ENCODE results near the gene TAMALIN.

TAMALIN gene

GRCh38 chr12:51984657-51985056, 22.1 kb upstream of the TAMALIN start:
- ATAC-seq = no peak

GRCh38 chr12:51985154-51985835, 21.5 kb upstream of the TAMALIN start:
- no peak for ATAC-seq
- DNase-seq = no peak

More at GRCh38 chr12:51984657-51985056, 22.1 kb upstream of the TAMALIN start:
- DNase-seq = no peak

- no peak for DNase-seq
- no peak for ATAC-seq
Measured at GRCh38 chr12:51986834-51987233, 19.9 kb upstream of the TAMALIN start.

- no peak for DNase-seq
- ATAC-seq = no peak
Measured at GRCh38 chr12:51992246-51992645, 14.5 kb upstream of the TAMALIN start.

GRCh38 chr12:51994539-51994820, 12.3 kb upstream of the TAMALIN start:
- no peak for ATAC-seq

GRCh38 chr12:51994959-51995358, 11.8 kb upstream of the TAMALIN start:
- ATAC-seq (no peak), DNase-seq (no peak)

More at GRCh38 chr12:51994539-51994820, 12.3 kb upstream of the TAMALIN start:
- DNase-seq = no peak

DNA sequence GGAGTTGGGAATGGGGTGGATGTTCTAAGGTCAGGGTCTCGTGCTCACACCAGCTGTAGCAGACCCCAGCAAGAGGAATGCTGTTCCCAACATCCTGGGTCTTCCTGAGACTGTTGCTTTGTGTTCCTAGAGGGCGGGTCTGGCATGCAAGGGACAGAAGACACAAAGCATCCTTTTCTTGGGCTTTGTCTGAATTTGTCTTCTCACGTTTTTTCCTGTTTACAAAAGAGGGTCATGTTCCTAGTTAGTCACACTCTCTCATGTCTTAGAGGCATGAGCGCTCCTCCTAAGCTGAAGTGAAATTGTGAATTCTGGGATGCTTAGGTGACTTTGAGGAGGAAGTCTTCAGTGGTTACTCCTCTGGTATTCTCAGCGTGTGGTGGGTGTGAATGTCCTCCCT, 9.6 kb upstream of the TAMALIN start:
- ATAC-seq (no peak), DNase-seq (no peak)

- no peak for ATAC-seq
- DNase-seq = no peak
Measured at GRCh38 chr12:52003016-52003550, 3.7 kb upstream of the TAMALIN start.

DNA sequence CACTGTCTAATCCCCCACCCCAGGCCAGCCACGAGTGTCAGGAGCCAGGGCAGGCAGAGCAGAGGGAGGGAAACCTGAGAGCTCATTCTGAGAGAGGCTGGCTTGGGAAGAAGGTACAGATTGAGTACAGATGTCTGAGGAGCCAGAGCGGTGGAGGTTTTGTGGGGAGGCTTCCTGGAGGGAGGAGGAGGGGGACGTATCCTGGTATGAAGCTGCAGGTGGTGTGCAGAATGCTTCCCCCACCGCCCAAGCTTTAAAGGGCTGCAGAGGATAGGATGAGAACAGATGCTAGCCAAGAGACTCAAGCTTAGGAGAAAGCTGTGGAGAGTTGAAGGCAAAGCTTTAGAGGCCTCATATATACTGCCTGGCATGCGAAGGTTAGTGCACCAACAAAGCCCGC, 3.2 kb upstream of the TAMALIN start:
- DNase-seq (no peak), ATAC-seq (no peak)

- no peak for ATAC-seq
- peak; percentile 37 for DNase-seq
Measured at GRCh38 chr12:52004042-52004648, 2.6 kb upstream of the TAMALIN start.

DNA sequence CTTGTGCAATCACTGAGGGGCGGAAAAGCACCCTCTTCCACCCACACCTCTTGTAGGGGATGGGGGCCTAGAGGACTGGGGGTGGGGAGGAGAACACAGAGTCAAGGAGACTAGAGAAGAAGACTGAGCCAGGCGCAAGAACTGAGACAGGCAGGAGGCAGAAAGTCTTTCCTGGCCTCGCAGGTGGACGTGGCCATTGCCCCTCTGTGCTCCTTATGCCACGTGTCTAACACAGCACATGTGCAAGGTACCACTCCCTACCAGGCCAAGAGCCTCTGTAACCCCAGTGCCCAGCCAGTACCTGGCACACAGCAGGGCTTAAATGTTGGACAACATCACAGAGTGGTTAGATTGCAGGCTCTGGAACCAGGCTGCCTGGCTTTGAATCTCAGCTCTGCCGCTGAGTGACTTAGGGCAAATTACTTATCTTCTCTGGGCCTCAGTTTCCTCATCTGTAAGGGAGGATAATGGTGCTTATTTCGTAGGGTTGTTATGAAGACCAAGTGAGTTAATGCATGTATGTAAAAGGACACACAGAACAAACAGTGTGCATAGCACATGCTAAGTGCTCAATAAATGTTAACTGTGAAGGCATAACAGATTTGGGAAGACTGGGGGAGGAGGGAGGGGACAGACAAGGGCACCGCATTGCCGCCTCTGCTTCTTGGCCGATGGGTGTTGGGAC, 1.4 kb upstream of the TAMALIN start:
- no peak for DNase-seq
- no peak for ATAC-seq

DNA sequence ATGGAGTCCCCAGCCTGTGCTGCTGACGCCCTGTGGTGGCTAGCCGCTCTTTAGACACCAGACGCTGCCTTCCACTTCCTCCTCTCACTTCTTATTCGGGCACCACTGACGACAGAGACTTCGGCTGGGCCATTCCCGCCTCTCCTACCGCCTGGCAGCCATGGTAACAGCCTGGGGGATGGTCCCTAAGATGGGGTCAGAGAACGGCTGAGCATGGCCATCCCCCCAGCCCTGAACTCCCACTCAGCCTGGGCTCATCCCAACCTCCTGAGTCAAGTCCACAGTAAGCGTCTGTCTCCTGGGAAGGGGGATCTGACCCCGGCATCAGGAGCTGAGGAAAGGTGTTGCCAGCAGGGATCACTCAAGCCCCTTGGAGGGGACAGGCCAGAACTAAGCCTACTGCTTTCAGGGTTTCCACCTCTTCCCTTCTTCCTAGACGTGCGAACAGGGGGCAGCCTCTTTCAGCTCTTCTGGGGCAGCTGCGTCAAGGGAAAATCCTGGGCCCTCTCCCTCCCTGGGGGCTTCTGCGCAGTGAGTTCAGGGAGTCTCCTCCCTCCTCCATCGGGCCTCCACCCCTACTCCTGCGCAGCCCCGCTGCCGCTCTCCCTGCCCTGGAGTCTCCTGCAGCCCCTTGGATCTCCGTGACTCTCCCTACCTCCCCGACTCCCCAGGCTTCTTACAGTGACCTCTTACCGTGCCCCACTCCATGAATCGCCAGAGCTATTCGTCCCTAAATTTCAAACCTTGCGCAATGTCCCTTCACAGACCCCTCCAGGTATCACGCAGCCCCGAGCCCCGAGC, 643 bp upstream of the TAMALIN start:
- ATAC-seq = peak; percentile 10
- DNase-seq = peak; percentile 39

- DNase-seq (peak; percentile 60), ATAC-seq (peak; percentile 50)
Measured at GRCh38 chr12:52007158-52007921, 594 bp downstream of the TAMALIN start.

DNA sequence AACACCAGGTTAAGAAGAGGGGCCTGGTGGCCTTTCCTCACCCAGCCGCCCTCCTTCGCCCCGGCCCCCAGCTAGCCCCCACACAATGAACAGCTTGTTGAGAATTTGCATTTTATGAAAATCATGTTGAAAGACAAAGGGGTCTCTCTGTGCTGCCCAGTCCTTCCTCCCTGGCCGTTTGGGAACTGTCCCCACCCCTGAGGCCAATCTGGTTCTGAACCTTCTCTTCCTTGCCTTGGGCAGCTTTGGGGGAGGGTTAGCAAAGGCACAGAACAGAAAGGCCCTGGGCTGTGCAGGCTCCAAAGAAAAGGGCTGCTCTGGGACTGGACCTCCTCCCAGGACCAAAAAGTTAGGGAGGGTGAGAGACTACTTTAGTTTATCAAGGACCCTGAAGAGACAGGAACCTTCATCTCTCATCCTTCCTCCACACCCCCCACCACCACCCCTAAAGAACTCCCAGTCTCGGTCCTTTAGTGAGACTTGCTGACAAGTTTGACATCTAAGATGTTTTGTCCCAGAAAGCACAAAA, 1.3 kb downstream of the TAMALIN start:
- DNase-seq (no peak), ATAC-seq (no peak)

DNA sequence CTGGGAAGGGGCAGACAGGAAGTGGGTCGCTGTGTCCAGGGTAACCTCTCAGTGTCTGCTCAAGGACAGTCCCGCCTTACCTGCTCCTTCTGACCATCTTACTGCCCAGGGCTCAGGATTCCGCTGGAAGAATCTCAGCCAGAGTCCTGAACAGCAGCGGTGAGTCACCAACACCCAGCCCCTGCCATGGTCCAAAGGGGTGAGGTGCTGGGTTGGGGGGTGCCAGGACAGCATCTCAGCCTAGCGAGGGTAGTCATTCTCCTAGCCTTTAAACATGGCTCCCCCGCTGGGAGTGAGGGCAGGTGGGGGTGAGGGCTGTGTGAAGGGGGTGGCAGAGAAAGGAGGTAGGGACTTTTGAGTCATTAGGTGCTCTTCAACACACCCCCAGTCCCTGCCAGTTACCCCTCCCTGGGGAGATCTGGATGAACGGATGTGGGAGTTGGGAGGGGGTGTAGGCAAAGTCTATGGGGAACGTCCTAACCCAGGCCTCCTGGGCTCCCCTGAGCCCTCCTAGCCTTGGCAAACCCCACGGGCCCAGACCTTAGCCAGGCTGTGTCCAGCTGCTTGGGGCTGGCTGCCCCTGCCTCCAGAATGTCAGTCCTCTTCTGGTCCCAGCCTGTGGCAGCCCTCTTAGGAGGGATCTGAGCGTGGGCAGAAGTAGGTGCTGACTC, 2.5 kb downstream of the TAMALIN start:
- ATAC-seq = no peak
- no peak for DNase-seq

GRCh38 chr12:52010152-52010622, 3.4 kb downstream of the TAMALIN start:
- ATAC-seq = no peak
- DNase-seq = no peak

DNA sequence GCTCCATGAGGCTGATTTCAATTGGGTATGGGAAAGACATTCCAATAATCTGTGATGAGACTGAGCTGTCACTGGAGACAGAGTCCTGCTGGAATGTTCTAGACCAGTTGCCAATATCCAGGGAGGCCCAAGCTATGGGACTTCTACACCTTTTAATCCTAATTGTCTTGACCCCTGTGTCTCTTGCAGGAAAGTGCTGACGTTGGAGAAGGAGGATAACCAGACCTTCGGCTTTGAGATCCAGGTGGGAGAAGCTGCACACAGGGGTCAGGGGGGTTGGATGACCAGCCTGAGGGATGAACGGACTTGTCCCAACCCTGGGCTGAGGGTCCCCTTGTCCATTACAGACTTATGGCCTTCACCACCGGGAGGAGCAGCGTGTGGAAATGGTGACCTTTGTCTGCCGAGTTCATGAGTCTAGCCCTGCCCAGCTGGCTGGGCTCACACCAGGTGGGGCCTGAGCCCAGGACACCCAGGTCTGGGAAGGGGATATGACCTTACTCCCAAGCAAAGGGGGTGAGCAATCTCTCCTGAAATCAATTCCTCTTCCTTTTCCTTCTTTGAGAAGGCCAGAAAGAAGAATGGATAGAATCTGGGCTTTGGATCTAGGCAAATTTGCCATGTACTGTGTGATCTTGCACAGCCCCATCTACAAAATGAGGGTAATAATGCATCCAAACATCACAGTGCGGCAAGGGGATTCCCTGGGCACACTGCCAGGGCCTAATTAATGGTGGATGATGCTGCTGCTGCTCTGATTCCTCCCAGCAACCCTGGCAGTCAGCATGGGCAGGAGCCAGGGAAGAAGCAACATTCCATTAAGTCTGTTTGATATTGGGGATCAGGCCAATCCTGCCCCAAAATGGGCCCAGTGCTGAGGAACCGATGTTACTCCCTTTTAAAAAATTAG, 4.2 kb downstream of the TAMALIN start:
- ATAC-seq = no peak
- DNase-seq = no peak

DNA sequence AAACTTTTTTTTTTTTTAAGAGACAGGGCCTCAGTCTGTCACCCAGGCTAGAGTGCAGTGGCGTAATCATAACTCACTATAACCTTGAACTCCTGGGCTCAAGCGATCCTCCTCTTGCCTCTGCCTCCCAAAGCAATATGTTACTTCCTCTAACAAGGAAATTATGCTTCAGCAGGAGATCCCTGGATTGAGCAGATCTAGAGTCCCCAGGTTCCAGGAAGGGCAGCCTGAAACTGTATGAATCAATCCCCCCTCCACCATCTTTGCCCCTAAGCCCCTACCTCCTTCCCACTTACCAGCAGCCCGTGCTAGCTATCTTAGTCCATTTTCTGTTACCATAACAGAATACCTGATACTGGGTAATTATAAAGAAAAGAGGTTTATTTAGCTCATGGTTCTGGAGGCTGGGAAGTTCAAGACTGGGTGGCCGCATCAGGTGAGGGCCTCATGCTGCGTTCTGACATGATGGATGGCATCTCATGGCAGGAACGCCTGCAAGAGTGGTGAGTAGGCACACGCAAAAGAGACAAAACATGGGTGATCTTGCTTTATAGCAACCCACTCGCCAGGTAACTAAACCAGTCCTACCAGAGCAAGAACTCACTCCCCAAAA, 5.0 kb downstream of the TAMALIN start:
- no peak for DNase-seq
- ATAC-seq = no peak

GRCh38 chr12:52013626-52014310, 7.0 kb downstream of the TAMALIN start:
- DNase-seq (no peak), ATAC-seq (no peak)
